Neural cell (in vitro differentiated cells): Measurements from ENCODE around the gene SPON1. TPM values are rescaled to one million over a fixed set of nuclear protein-coding genes. Genes with fewer than 3 reads are reported as not detected.
"Not testable (repeated sequence)": the region's sequence is repeated elsewhere in the genome, so short reads cannot be mapped to it uniquely, and the experiment has no call there.

Experiments used
- H2AFZ ChIP-seq: fragments of 200-600, 300-800 bp; sonication (generic), shearing (Covaris generic); 2 replicates; pipeline ENCODE4 v1.6.0; 2014; ENCODE audit warnings: low read depth, mild to moderate bottlenecking, antibody characterized with exemption, low read length, moderate library complexity
- H3F3A ChIP-seq: fragments of 200-600 bp; shearing (Covaris generic); 2 replicates; pipeline ENCODE4 v1.6.1; 2016; ENCODE audit warnings: mild to moderate bottlenecking, moderate library complexity, mixed read lengths, antibody characterized with exemption, low read length; ENCODE audit not compliant: insufficient read depth, poor library complexity, severe bottlenecking
- H3K27ac ChIP-seq: fragments of 200-600, 300-800 bp; sonication (generic), shearing (Covaris generic); 2 replicates; pipeline ENCODE4 v1.5.1; 2014; ENCODE audit warnings: mild to moderate bottlenecking, low read length, moderate library complexity
- H3K27me3 ChIP-seq: fragments of 300-800, 200-600 bp; sonication (generic), shearing (Covaris generic); 2 replicates; pipeline ENCODE4 v1.6.0; 2014; ENCODE audit warnings: mild to moderate bottlenecking, low read depth, low read length, moderate library complexity; ENCODE audit not compliant: insufficient read depth
- H3K36me3 ChIP-seq: fragments of 300-800, 200-600 bp; sonication (generic), shearing (Covaris generic); 2 replicates; pipeline ENCODE4 v1.5.1; 2014; ENCODE audit warnings: mild to moderate bottlenecking, antibody characterized with exemption, low read length, moderate library complexity; ENCODE audit not compliant: insufficient read depth
- H3K4me2 ChIP-seq: fragments of 300-800, 200-600 bp; sonication (generic), shearing (Covaris generic); 2 replicates; pipeline ENCODE4 v1.6.0; 2014; ENCODE audit warnings: mild to moderate bottlenecking, low read length
- H3K4me3 ChIP-seq: fragments of 300-800, 200-600 bp; sonication (generic), shearing (Covaris generic); 2 replicates; pipeline ENCODE4 v1.5.1; 2014; ENCODE audit warnings: mild to moderate bottlenecking, low read length, moderate library complexity
- H3K79me2 ChIP-seq: fragments of 200-600 bp; shearing (Covaris generic); replicated peaks from 2 replicates; pipeline ENCODE4 v1.6.0; 2014; ENCODE audit warnings: mild to moderate bottlenecking, low read length, moderate library complexity; ENCODE audit not compliant: insufficient read depth
- H3K9ac ChIP-seq: fragments of 300-800, 200-600 bp; sonication (generic), shearing (Covaris generic); 2 replicates; pipeline ENCODE4 v1.6.1; 2016; ENCODE audit warnings: mild to moderate bottlenecking, low read length, mixed read lengths
- H3K9me2 ChIP-seq: fragments of 200-600 bp; shearing (Covaris generic); 2 replicates; pipeline ENCODE4 v1.6.1; 2016; ENCODE audit warnings: mild to moderate bottlenecking, low read length, mixed read lengths; ENCODE audit not compliant: insufficient read depth
- H3K9me3 ChIP-seq: fragments of 200-600, 300-800 bp; sonication (generic), shearing (Covaris generic); 2 replicates; pipeline ENCODE4 v1.6.1; 2016; ENCODE audit warnings: mild to moderate bottlenecking, mixed run types, low read length, moderate library complexity, mixed read lengths
- H4K20me1 ChIP-seq: fragments of 200-600 bp; shearing (Covaris generic); 2 replicates; pipeline ENCODE4 v1.6.1; 2016; ENCODE audit warnings: mild to moderate bottlenecking, mixed run types; ENCODE audit not compliant: insufficient read depth
- CTCF ChIP-seq: fragments of 450-650 bp; IDR thresholded peaks from 2 replicates; pipeline ENCODE4 v1.5.1; 2014; ENCODE audit warnings: antibody characterized with exemption, mild to moderate bottlenecking, moderate library complexity; ENCODE audit not compliant: poor library complexity, severe bottlenecking
- EP300 ChIP-seq: fragments of 450-650 bp; conservative IDR thresholded peaks from 2 replicates; pipeline ENCODE4 v1.6.1; 2014; ENCODE audit warnings: antibody characterized with exemption, mild to moderate bottlenecking, moderate library complexity; ENCODE audit not compliant: poor library complexity, severe bottlenecking
- EZH2 ChIP-seq: fragments of 200-600, 300-800 bp; shearing (Covaris generic), sonication (generic); IDR thresholded peaks from 2 replicates; pipeline ENCODE4 v1.6.1; 2014; ENCODE audit warnings: antibody characterized with exemption, low read length, borderline replicate concordance, mild to moderate bottlenecking; ENCODE audit not compliant: insufficient read depth, poor library complexity, severe bottlenecking
- MXI1 ChIP-seq: fragments of 450-650 bp; conservative IDR thresholded peaks from 2 replicates; pipeline ENCODE4 v1.6.1; 2014; ENCODE audit warnings: antibody characterized with exemption, mild to moderate bottlenecking; ENCODE audit not compliant: poor library complexity, severe bottlenecking
- POLR2AphosphoS5 ChIP-seq: IDR thresholded peaks from 2 replicates; pipeline ENCODE4 v1.6.1; 2012
- RAD21 ChIP-seq: fragments of 450-650 bp; conservative IDR thresholded peaks from 2 replicates; pipeline ENCODE4 v1.6.1; 2014; ENCODE audit warnings: antibody characterized with exemption, mild to moderate bottlenecking, moderate library complexity
- REST ChIP-seq: IDR thresholded peaks from 2 replicates; pipeline ENCODE4 v1.6.1; 2012; ENCODE audit warnings: borderline replicate concordance
- SMC3 ChIP-seq: fragments of 450-650 bp; conservative IDR thresholded peaks from 2 replicates; pipeline ENCODE4 v1.6.1; 2014; ENCODE audit warnings: antibody characterized with exemption, mild to moderate bottlenecking, moderate library complexity; ENCODE audit not compliant: poor library complexity
- TAF1 ChIP-seq: IDR thresholded peaks from 2 replicates; pipeline ENCODE4 v1.6.1; 2012; ENCODE audit warnings: low read depth
- polyA plus RNA-seq: library from polyadenylated mRNA; depleted of rRNA; stranded (reverse); fragments of >200 nt; gene quantifications from 2 replicates; pipeline ENCODE4 v1.2.3, GENCODE V29; 2014

The SPON1 gene
- polyA plus RNA-seq, 1 donor from 2014 or later, result 0.66 TPM

GRCh38 chr11:13984616-13985450 lies 22.3 kb downstream of the SPON1 start:
- no peaks in the 10 kb centered on the region for H3K36me3 ChIP-seq
- H3F3A ChIP-seq, result no peaks in the 10 kb centered on the region
- H3K27me3 ChIP-seq, result no peaks in the 10 kb centered on the region
- no peak overlapping the region for H2AFZ ChIP-seq
- no peak overlapping the region for H3K27ac ChIP-seq
- no peaks in the 10 kb centered on the region for H3K9me2 ChIP-seq
- no peaks in the 10 kb centered on the region for H3K79me2 ChIP-seq
- TF ChIP-seq REST (no peak), CTCF (no peak), MXI1 (no peak), EZH2 (no peak), RAD21 (no peak), POLR2AphosphoS5 (no peak), SMC3 (no peak), EP300 (no peak), TAF1 (no peak)
- H3K9ac ChIP-seq, result no peak overlapping the region
- H3K4me3 ChIP-seq, result no peak overlapping the region
- H3K4me2 ChIP-seq, result no peak overlapping the region
- H3K9me3 ChIP-seq, result no peaks in the 10 kb centered on the region
- no peaks in the 10 kb centered on the region for H4K20me1 ChIP-seq

- H3K79me2 ChIP-seq, H2AFZ ChIP-seq, H4K20me1 ChIP-seq, H3K4me3 ChIP-seq, H3K36me3 ChIP-seq, H3K27me3 ChIP-seq, H3K9me2 ChIP-seq, H3F3A ChIP-seq, H3K9ac ChIP-seq, H3K27ac ChIP-seq, H3K9me3 ChIP-seq, H3K4me2 ChIP-seq: not testable (repeated sequence)
Measured at GRCh38 chr11:13986695-13987094, 24.2 kb downstream of the SPON1 start.

- not testable (repeated sequence) for H3K4me2 ChIP-seq, H3K9ac ChIP-seq, H2AFZ ChIP-seq, H3K4me3 ChIP-seq, H3K9me2 ChIP-seq, H3K27ac ChIP-seq, H4K20me1 ChIP-seq, H3K9me3 ChIP-seq, H3K79me2 ChIP-seq, H3F3A ChIP-seq, H3K36me3 ChIP-seq, H3K27me3 ChIP-seq
Measured at GRCh38 chr11:13992158-13992856, 29.8 kb downstream of the SPON1 start.
